GM12878 (cell line): ENCODE results near the gene LRRC7. TPM values are rescaled to one million over a fixed set of nuclear protein-coding genes. Genes with fewer than 3 reads are reported as not detected.

Experiments used
- ATAC-seq: fragments of 200-7000 bp; cut with Tn5 transposase; 3 replicates; pipeline ENCODE4 v1.9.1; 2020; ENCODE audit warnings: mild to moderate bottlenecking, moderate library complexity
- BruUV-seq: library from RNA; stranded (reverse); fragments of 400-500 nt; replicated peaks from 2 replicates; lab custom pipeline; 2021; lab: Mats Ljungman, UMichigan
- CTCF ChIA-PET: fragments of 300-600 bp; sonication (Branson Sonifier 250); formaldehyde crosslinking; extraction: SDS; loops from one replicate; lab custom pipeline; 2021; ENCODE audit warnings: inconsistent platforms; lab: Yijun Ruan, JAX
- POLR2A ChIA-PET: fragments of 350-600 bp; formaldehyde crosslinking; extraction: SDS; loops from one replicate; lab custom pipeline; 2021; ENCODE audit warnings: inconsistent platforms; lab: Charles Lee
- RAD21 ChIA-PET: fragments of 300-600 bp; sonication (Branson Sonifier 250); formaldehyde crosslinking; loops from one replicate; lab custom pipeline; 2023; ENCODE audit warnings: antibody characterized with exemption; ENCODE audit not compliant: unreplicated experiment; lab: Charles Lee
- SMC1A ChIA-PET: fragments of 300-600 bp; sonication (Branson Sonifier 250); formaldehyde crosslinking; loops from one replicate; lab custom pipeline; 2023; ENCODE audit not compliant: unreplicated experiment, uncharacterized antibody; lab: Charles Lee
- DNase-seq: peaks from one replicate; pipeline ENCODE4 v3.0.0-alpha.2; 2011; ENCODE audit warnings: low read depth, low spot score
- FAIRE-seq: peaks from 3 replicates; lab custom pipeline; 2011; peaks lifted over from hg19 to GRCh38; lab: Jason Lieb, UNC
- H2AFZ ChIP-seq: 2 replicates; pipeline ENCODE4 v1.6.0; 2011; ENCODE audit warnings: low read depth, low read length, control low read depth; ENCODE audit not compliant: control insufficient read depth
- H3K27ac ChIP-seq: 2 replicates; pipeline ENCODE4 v1.5.1; 2011; ENCODE audit warnings: control low read depth; ENCODE audit not compliant: control insufficient read depth, insufficient read depth
- H3K27me3 ChIP-seq, 2 experiments: replicated peaks in 1 of 2; 2 replicates each; pipeline versions ENCODE4 v1.6.0 to v1.6.1; 2011; ENCODE audit warnings: low read length in 1 of 2; ENCODE audit not compliant: control insufficient read depth in 2 of 2, insufficient read depth in 2 of 2
- H3K36me3 ChIP-seq, 2 experiments: 2 replicates each; pipeline ENCODE4 v1.5.1; 2011; ENCODE audit warnings: low read length in 1 of 2; ENCODE audit not compliant: control insufficient read depth in 2 of 2, insufficient read depth in 2 of 2
- H3K4me1 ChIP-seq: 2 replicates; pipeline ENCODE4 v1.6.1; 2011; ENCODE audit warnings: mild to moderate bottlenecking, low read length, moderate library complexity, mixed read lengths; ENCODE audit not compliant: control insufficient read depth, insufficient read depth
- H3K4me2 ChIP-seq: 2 replicates; pipeline ENCODE4 v1.6.0; 2011; ENCODE audit warnings: control low read depth; ENCODE audit not compliant: control insufficient read depth, insufficient read depth
- H3K4me3 ChIP-seq: fragments of 200-600 bp; sonication (generic); 2 replicates; pipeline ENCODE4 v1.5.1; 2016
- H3K79me2 ChIP-seq: 2 replicates; pipeline ENCODE4 v1.6.0; 2011; ENCODE audit warnings: low read length; ENCODE audit not compliant: control insufficient read depth, insufficient read depth
- H3K9ac ChIP-seq: 2 replicates; pipeline ENCODE4 v1.8.0; 2011; ENCODE audit warnings: low read length, control low read depth, mixed read lengths; ENCODE audit not compliant: control insufficient read depth, insufficient read depth
- H3K9me3 ChIP-seq: replicated peaks from 3 replicates; pipeline ENCODE4 v1.5.1; 2011; ENCODE audit warnings: mild to moderate bottlenecking, low read length; ENCODE audit not compliant: control insufficient read depth, insufficient read depth
- H4K20me1 ChIP-seq: 2 replicates; pipeline ENCODE4 v1.6.0; 2011; ENCODE audit not compliant: control insufficient read depth, insufficient read depth
- CBX3 ChIP-seq: fragments of 200-600 bp; sonication (generic); IDR thresholded peaks from 2 replicates; pipeline ENCODE4 v1.6.1; 2016; ENCODE audit warnings: low read depth, borderline replicate concordance
- JUND ChIP-seq: IDR thresholded peaks from 2 replicates; pipeline ENCODE4 v1.6.1; 2012; ENCODE audit warnings: low read depth, mild to moderate bottlenecking, low read length, improper control_type of control experiment, moderate library complexity
- NR2C1 ChIP-seq: fragments of 450-650 bp; IDR thresholded peaks from 2 replicates; pipeline ENCODE4 v1.6.1; 2017; ENCODE audit warnings: antibody characterized with exemption, mild to moderate bottlenecking, moderate library complexity
- SMAD1 ChIP-seq: fragments of 450-650 bp; IDR thresholded peaks from 2 replicates; pipeline ENCODE4 v1.6.1; 2018; ENCODE audit warnings: mild to moderate bottlenecking, low read depth; ENCODE audit not compliant: partially characterized antibody
- WGBS: methylation state at CpG from one replicate; pipeline ENCODE4 v1.1.6; 2016; ENCODE audit warnings: low lambda C conversion rate; ENCODE audit not compliant: insufficient replicate concordance, insufficient coverage; ENCODE audit errors: missing lambda C conversion rate; 5-methylcytosine and 5-hydroxymethylcytosine counted together
- in situ Hi-C: fragments of 300-500 bp; cut with MboI; formaldehyde crosslinking; loops from 9 replicates; pipeline ENCODE4 v1.14.3; 2018; ENCODE audit warnings: mixed read lengths
- intact Hi-C: fragments of 100-400 bp; cut with micrococcal nuclease; formaldehyde crosslinking; loops from one replicate; pipeline ENCODE4 v1.14.2; 2022; ENCODE audit not compliant: unreplicated experiment
- polyA plus RNA-seq, 11 experiments: library from polyadenylated mRNA; depleted of rRNA in 4 of 11; unstranded in 6 of 11; stranded (reverse) in 5 of 11; fragments of >200 nt; fragmentation: Nextera tagmentation in 4 of 11; fragmentation: Illumina TruSeq in 1 of 11; extraction: Ambion mirVana in 4 of 11; extraction: Trizol in 1 of 11; gene quantifications; 1 replicate in 1 of 11; 2 replicates in 10 of 11; pipeline versions ENCODE4 v1.2.1 to v1.2.3, GENCODE V29; 2011 to 2016; ENCODE audit warnings: inconsistent platforms in 2 of 11, missing spikeins in 2 of 11, low read depth in 1 of 11
- total RNA-seq, 4 experiments: library from RNA; depleted of rRNA in 3 of 4; stranded (reverse); fragments of >200 nt in 3 of 4; fragmentation: Illumina TruSeq in 1 of 4; extraction: Trizol in 1 of 4; gene quantifications; 2 replicates each; pipeline versions ENCODE4 v1.2.1 to v1.2.3, GENCODE V29; 2013 to 2021
- TF ChIP-seq, protein P1 (sequence below): IDR thresholded peaks from 2 replicates; pipeline ENCODE4 v1.6.1; 2012; ENCODE audit warnings: improper control_type of control experiment, low read depth, low read length; ENCODE audit not compliant: insufficient replicate concordance

Gene LRRC7
- total and polyA plus RNA-seq, 10 of the 15 experiments (the other 5 are each of a cell fraction or from before 2014, with no cell fraction given), result 0.05 to 1.4 (median 0.24) TPM; not detected in 5

DNA sequence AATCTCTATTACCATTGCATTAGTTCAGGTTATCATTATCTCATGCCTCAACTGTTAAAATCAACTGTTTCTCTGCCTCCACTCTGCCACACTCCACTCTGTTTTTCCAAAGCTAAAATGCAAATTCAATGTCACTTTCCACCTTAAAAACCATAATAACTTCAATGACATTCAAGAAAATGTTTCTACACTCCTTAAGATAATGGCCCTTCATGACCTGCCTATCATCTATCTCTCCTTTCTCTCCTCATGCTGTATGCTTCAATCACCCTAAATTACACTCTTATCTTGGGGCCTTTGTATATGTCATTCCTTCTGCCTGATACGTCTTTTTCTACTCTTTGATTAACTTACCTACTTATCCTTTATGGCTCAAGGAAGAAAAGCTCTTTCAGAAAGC is 296.0 kb downstream of the LRRC7 start (continued):
- TF ChIP-seq, protein P1, sequence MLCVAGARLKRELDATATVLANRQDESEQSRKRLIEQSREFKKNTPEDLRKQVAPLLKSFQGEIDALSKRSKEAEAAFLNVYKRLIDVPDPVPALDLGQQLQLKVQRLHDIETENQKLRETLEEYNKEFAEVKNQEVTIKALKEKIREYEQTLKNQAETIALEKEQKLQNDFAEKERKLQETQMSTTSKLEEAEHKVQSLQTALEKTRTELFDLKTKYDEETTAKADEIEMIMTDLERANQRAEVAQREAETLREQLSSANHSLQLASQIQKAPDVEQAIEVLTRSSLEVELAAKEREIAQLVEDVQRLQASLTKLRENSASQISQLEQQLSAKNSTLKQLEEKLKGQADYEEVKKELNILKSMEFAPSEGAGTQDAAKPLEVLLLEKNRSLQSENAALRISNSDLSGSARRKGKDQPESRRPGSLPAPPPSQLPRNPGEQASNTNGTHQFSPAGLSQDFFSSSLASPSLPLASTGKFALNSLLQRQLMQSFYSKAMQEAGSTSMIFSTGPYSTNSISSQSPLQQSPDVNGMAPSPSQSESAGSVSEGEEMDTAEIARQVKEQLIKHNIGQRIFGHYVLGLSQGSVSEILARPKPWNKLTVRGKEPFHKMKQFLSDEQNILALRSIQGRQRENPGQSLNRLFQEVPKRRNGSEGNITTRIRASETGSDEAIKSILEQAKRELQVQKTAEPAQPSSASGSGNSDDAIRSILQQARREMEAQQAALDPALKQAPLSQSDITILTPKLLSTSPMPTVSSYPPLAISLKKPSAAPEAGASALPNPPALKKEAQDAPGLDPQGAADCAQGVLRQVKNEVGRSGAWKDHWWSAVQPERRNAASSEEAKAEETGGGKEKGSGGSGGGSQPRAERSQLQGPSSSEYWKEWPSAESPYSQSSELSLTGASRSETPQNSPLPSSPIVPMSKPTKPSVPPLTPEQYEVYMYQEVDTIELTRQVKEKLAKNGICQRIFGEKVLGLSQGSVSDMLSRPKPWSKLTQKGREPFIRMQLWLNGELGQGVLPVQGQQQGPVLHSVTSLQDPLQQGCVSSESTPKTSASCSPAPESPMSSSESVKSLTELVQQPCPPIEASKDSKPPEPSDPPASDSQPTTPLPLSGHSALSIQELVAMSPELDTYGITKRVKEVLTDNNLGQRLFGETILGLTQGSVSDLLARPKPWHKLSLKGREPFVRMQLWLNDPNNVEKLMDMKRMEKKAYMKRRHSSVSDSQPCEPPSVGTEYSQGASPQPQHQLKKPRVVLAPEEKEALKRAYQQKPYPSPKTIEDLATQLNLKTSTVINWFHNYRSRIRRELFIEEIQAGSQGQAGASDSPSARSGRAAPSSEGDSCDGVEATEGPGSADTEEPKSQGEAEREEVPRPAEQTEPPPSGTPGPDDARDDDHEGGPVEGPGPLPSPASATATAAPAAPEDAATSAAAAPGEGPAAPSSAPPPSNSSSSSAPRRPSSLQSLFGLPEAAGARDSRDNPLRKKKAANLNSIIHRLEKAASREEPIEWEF, result no peak
- TF ChIP-seq JUND (no peak), SMAD1 (no peak)
- TF ChIP-seq, all 136 proteins: peak for 0

DNA sequence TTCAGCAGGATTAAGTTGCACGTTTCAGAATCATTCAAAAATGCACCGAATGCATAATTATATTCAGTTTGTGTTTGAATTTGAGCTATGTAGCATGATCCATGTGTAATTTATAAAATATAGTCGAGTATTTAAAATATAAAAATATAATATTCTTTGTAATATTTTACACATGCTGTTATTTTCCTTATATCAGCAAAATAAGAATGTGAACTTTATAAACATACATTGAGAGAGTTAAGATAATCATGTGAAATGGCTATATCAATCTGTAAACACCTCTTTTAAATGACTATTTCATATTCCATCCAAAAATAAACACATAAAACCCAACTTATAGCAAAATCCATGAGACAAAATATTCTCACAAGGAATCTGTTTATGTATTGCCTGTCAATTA is 303.7 kb downstream of the LRRC7 start:
- WGBS, result 15% methylated on average over 3 of the region's 3 CpGs
- ChIA-PET POLR2A (no interaction called here), SMC1A (no interaction called here), CTCF (interaction anchor here (0.6 kb wide), 1 partner anchor 96 kb away, joined by 3 read pairs; no protein-coding TSS in a partner anchor), RAD21 (no interaction called here)
- BruUV-seq, result no TSS peak
- ATAC-seq (no peak), FAIRE-seq (no peak), DNase-seq (no peak)
- no peak overlapping the region for H2AFZ ChIP-seq
- no peak for TF ChIP-seq NR2C1
- TF ChIP-seq CBX3, result no peak
- in situ Hi-C loops (no loop called here), intact Hi-C loops (no loop called here)
- no peaks in the 10 kb centered on the region for H4K20me1 ChIP-seq
- no peaks in the 10 kb centered on the region for H3K4me1 ChIP-seq
- H3K9me3 ChIP-seq, result no peaks in the 10 kb centered on the region
- H3K27ac ChIP-seq, result no peak overlapping the region
- no peak overlapping the region for H3K4me3 ChIP-seq
- no peaks in the 10 kb centered on the region for H3K36me3 ChIP-seq
- no peak overlapping the region for H3K9ac ChIP-seq
- H3K79me2 ChIP-seq, result no peaks in the 10 kb centered on the region
- H3K4me2 ChIP-seq, result no peak overlapping the region
- H3K27me3 ChIP-seq, result no peaks in the 10 kb centered on the region
